Measurements from ENCODE around the gene PIK3CG. TPM values are rescaled to one million over a fixed set of nuclear protein-coding genes. Genes with fewer than 3 reads are reported as not detected.

The PIK3CG gene
- total RNA-seq = not detected in 2 replicates

DNA sequence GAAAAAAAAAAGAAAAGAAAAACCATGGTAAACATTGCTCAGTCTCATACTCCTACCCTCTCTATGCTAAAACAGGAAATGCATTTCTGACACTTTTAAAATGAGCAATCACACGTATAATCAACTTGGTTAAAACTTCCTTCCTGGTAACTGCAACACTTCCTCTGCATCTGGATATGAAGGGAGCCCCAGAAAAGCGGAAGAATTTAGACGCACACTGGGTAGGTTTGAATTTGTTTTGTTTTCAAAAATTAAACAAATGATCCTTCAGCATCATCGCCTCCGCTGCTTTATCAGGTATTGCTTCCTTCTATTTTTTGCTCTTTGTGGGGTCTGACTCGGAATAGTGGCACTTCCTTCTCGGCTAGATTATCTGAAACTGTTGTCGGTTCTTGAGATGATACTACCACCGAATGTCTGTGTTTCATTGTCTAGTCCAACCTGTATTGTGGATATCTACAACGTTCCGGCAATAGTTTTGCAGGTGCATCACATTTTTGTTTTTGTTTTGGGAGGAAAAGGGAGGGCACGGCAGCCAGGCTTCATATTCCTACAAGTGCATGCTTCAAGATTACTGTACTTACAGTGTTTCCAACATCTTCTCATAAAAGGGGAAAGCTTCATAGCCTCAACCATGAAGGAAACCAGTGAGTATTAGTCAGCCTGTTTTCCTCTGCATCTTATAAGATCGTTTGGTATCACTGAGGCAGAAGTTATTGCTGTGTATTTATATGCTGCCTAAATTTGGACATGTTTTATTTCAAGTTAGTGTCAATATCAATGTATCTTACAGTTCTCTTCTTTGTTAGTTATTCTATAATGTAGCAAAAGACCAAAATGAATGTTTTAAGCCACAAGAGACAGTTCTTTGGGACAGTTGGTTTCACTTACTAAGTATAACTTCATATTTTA, at the start of gene PIK3CG:
Gene PIK3CG, plus strand, starts transcription at position 153 of the 912 bp plus-strand sequence. CDS start 2,280 bp downstream, outside the sequence.

Other genes starting within 250 kb of the PIK3CG start
- gene CCDC71L, start 204.1 kb upstream of the PIK3CG start, total RNA-seq = 24.3 and 34.7 TPM in 2 replicates
- 3.4 TPM in 2 replicates for gene PRKAR2B, start 179.4 kb downstream of the PIK3CG start, total RNA-seq